SK-N-SH treated with all-trans-retinoic acid at 6 μM for 48 hours (cell line): ENCODE measurements around the gene NKD1.

ENCODE experiments used
- ATAC-seq: fragments of 200-7000 bp; cut with Tn5 transposase; 3 replicates; pipeline ENCODE4 v1.9.1; 2020; ENCODE audit warnings: mild to moderate bottlenecking, moderate library complexity
- ARNTL ChIP-seq: fragments of 450-650 bp; formaldehyde crosslinking; IDR thresholded peaks from 2 replicates; pipeline ENCODE4 v1.5.0; 2020; ENCODE audit warnings: low read depth, mild to moderate bottlenecking, moderate library complexity, borderline replicate concordance
- BACH2 ChIP-seq: fragments of 250-450 bp; sonication (Bioruptor Pico); IDR thresholded peaks from 2 replicates; pipeline ENCODE4 v1.9.0; 2021; ENCODE audit warnings: mild to moderate bottlenecking, borderline replicate concordance
- CREB5 ChIP-seq: fragments of 250-450 bp; sonication (Bioruptor Pico); IDR thresholded peaks from 2 replicates; pipeline ENCODE4 v1.5.1; 2020; ENCODE audit warnings: low read depth, mild to moderate bottlenecking, moderate library complexity
- ESRRG ChIP-seq: fragments of 250-450 bp; sonication (Bioruptor Pico); IDR thresholded peaks from 2 replicates; pipeline ENCODE4 v1.6.1; 2021; ENCODE audit warnings: mild to moderate bottlenecking
- GLIS3 ChIP-seq: fragments of 250-450 bp; sonication (Bioruptor Pico); IDR thresholded peaks from 2 replicates; pipeline ENCODE4 v1.5.0; 2020; ENCODE audit warnings: mild to moderate bottlenecking, moderate library complexity
- ISL1 ChIP-seq: fragments of 250-450 bp; sonication (Bioruptor Pico); IDR thresholded peaks from 2 replicates; pipeline ENCODE4 v2.1.2; 2022; ENCODE audit warnings: mild to moderate bottlenecking, moderate library complexity
- OSR1 ChIP-seq: fragments of 250-450 bp; sonication (Bioruptor Pico); IDR thresholded peaks from 2 replicates; pipeline ENCODE4 v1.8.0; 2022; ENCODE audit warnings: moderate library complexity, mild to moderate bottlenecking, inconsistent platforms
- PPARA ChIP-seq: fragments of 250-450 bp; sonication (Bioruptor Pico); IDR thresholded peaks from 2 replicates; pipeline ENCODE4 v1.5.0; 2020; ENCODE audit warnings: mild to moderate bottlenecking, borderline replicate concordance
- RARB ChIP-seq: fragments of 250-450 bp; sonication (Bioruptor Pico); IDR thresholded peaks from 2 replicates; pipeline ENCODE4 v1.8.0; 2021; ENCODE audit warnings: mild to moderate bottlenecking, moderate library complexity
- TCF4 ChIP-seq: fragments of 250-450 bp; sonication (Bioruptor Pico); IDR thresholded peaks from 2 replicates; pipeline ENCODE4 v1.8.0; 2021; ENCODE audit warnings: mild to moderate bottlenecking, moderate library complexity, borderline replicate concordance
- TOX ChIP-seq: fragments of 250-450 bp; sonication (Bioruptor Pico); IDR thresholded peaks from 2 replicates; pipeline ENCODE4 v1.8.0; 2021; ENCODE audit warnings: mild to moderate bottlenecking, moderate library complexity, borderline replicate concordance
- ZFP3 ChIP-seq: fragments of 250-450 bp; sonication (Bioruptor Pico); IDR thresholded peaks from 2 replicates; pipeline ENCODE4 v1.5.0; 2020; ENCODE audit warnings: mild to moderate bottlenecking, moderate library complexity
- ZNF565 ChIP-seq: fragments of 450-650 bp; formaldehyde crosslinking; conservative IDR thresholded peaks from 2 replicates; pipeline ENCODE4 v1.5.0; 2020; ENCODE audit warnings: low read depth, mild to moderate bottlenecking, moderate library complexity
- ZNF70 ChIP-seq: fragments of 450-650 bp; formaldehyde crosslinking; IDR thresholded peaks from 2 replicates; pipeline ENCODE4 v1.5.0; 2020; ENCODE audit warnings: mild to moderate bottlenecking, moderate library complexity
- ZNF8 ChIP-seq: fragments of 450-650 bp; formaldehyde crosslinking; IDR thresholded peaks from 2 replicates; pipeline ENCODE4 v1.5.0; 2020; ENCODE audit warnings: mild to moderate bottlenecking, moderate library complexity
- TF ChIP-seq, protein P1 (sequence below): fragments of 250-450 bp; sonication (Bioruptor Pico); IDR thresholded peaks from 2 replicates; pipeline ENCODE4 v1.5.0; 2020; ENCODE audit warnings: mild to moderate bottlenecking, moderate library complexity
- TF ChIP-seq, protein P2 (sequence below): fragments of 250-450 bp; sonication (Bioruptor Pico); IDR thresholded peaks from 2 replicates; pipeline ENCODE4 v1.8.0; 2020; ENCODE audit warnings: mild to moderate bottlenecking, moderate library complexity, borderline replicate concordance
- TF ChIP-seq, protein P3 (sequence below): fragments of 250-450 bp; sonication (Bioruptor Pico); IDR thresholded peaks from 2 replicates; pipeline ENCODE4 v1.5.1; 2021; ENCODE audit warnings: mild to moderate bottlenecking, moderate library complexity

Gene NKD1

GRCh38 chr16:50537533-50538290 lies 10.5 kb upstream of the NKD1 start:
- TF ChIP-seq PPARA (CRISPR knock-in tag) (no peak), GLIS3 (CRISPR knock-in tag) (no peak), ESRRG (no peak), ZFP3 (CRISPR knock-in tag) (no peak), ZNF8 (CRISPR knock-in tag) (no peak)
- TF ChIP-seq, protein P1, sequence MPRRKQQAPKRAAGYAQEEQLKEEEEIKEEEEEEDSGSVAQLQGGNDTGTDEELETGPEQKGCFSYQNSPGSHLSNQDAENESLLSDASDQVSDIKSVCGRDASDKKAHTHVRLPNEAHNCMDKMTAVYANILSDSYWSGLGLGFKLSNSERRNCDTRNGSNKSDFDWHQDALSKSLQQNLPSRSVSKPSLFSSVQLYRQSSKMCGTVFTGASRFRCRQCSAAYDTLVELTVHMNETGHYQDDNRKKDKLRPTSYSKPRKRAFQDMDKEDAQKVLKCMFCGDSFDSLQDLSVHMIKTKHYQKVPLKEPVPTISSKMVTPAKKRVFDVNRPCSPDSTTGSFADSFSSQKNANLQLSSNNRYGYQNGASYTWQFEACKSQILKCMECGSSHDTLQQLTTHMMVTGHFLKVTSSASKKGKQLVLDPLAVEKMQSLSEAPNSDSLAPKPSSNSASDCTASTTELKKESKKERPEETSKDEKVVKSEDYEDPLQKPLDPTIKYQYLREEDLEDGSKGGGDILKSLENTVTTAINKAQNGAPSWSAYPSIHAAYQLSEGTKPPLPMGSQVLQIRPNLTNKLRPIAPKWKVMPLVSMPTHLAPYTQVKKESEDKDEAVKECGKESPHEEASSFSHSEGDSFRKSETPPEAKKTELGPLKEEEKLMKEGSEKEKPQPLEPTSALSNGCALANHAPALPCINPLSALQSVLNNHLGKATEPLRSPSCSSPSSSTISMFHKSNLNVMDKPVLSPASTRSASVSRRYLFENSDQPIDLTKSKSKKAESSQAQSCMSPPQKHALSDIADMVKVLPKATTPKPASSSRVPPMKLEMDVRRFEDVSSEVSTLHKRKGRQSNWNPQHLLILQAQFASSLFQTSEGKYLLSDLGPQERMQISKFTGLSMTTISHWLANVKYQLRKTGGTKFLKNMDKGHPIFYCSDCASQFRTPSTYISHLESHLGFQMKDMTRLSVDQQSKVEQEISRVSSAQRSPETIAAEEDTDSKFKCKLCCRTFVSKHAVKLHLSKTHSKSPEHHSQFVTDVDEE = no peak
- ATAC-seq = no peak

DNA sequence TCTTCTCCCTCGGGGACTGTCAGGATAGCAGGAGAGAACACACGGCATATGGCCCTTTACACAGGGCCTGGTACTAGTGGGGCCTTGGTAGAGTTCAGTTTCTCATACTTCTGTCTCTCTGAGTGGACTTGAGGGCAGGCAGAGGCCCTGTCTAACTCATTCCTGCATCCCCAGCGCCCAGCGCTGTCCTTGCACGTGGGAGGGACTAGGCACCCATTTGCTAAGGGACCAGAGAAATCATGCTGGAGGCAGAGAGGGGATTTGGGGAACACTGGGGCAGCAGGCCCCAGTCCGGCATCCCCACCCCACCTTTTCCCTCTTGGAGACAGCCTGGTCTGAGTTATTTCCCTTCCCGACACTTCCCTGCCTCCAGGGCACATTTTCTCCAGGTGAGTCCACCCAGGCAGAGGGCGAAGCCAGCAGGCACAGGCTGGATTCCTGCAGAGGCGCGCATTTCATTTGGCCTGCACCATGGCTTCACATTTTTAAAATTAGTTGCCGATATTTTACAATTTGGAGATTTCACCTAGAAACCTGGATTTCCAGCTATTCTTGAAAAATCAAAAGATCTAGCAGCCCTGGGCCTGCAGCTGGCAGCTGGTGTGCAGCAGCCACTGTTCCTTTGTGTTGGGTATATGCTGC lies 9.7 kb upstream of the NKD1 start:
- no peak for TF ChIP-seq RARB (CRISPR knock-in tag)
- TF ChIP-seq PPARA (CRISPR knock-in tag) = no peak
- TF ChIP-seq BACH2 = no peak
- ATAC-seq = no peak

GRCh38 chr16:50539053-50539695 lies 9.0 kb upstream of the NKD1 start:
- no peak for TF ChIP-seq CREB5 (CRISPR knock-in tag)
- TF ChIP-seq, protein P2, sequence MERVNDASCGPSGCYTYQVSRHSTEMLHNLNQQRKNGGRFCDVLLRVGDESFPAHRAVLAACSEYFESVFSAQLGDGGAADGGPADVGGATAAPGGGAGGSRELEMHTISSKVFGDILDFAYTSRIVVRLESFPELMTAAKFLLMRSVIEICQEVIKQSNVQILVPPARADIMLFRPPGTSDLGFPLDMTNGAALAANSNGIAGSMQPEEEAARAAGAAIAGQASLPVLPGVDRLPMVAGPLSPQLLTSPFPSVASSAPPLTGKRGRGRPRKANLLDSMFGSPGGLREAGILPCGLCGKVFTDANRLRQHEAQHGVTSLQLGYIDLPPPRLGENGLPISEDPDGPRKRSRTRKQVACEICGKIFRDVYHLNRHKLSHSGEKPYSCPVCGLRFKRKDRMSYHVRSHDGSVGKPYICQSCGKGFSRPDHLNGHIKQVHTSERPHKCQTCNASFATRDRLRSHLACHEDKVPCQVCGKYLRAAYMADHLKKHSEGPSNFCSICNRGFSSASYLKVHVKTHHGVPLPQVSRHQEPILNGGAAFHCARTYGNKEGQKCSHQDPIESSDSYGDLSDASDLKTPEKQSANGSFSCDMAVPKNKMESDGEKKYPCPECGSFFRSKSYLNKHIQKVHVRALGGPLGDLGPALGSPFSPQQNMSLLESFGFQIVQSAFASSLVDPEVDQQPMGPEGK (CRISPR knock-in tag) = no peak
- no peak for TF ChIP-seq BACH2
- no peak for TF ChIP-seq PPARA (CRISPR knock-in tag)
- TF ChIP-seq ZNF565 (CRISPR knock-in tag) = no peak
- TF ChIP-seq, protein P3, sequence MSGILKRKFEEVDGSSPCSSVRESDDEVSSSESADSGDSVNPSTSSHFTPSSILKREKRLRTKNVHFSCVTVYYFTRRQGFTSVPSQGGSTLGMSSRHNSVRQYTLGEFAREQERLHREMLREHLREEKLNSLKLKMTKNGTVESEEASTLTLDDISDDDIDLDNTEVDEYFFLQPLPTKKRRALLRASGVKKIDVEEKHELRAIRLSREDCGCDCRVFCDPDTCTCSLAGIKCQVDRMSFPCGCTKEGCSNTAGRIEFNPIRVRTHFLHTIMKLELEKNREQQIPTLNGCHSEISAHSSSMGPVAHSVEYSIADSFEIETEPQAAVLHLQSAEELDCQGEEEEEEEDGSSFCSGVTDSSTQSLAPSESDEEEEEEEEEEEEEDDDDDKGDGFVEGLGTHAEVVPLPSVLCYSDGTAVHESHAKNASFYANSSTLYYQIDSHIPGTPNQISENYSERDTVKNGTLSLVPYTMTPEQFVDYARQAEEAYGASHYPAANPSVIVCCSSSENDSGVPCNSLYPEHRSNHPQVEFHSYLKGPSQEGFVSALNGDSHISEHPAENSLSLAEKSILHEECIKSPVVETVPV = no peak
- no peak for TF ChIP-seq TOX (CRISPR knock-in tag)
- TF ChIP-seq TCF4 = no peak
- TF ChIP-seq GLIS3 (CRISPR knock-in tag) = no peak
- TF ChIP-seq ZNF8 (CRISPR knock-in tag) = no peak
- TF ChIP-seq ESRRG = no peak
- no peak for TF ChIP-seq ISL1
- no peak for TF ChIP-seq RARB (CRISPR knock-in tag)
- TF ChIP-seq ZNF70 = no peak
- TF ChIP-seq ZFP3 (CRISPR knock-in tag) = no peak
- no peak for TF ChIP-seq ARNTL (CRISPR knock-in tag)
- TF ChIP-seq OSR1 (CRISPR knock-in tag) = no peak
- ATAC-seq = no peak
